Lower leg skin (tissue), 3 donors: ENCODE data around the gene LNX1.

Experiments
- POLR2A ChIP-seq, 2 donors: fragments of 450-650 bp; IDR thresholded peaks; one replicate each; pipeline ENCODE4 v1.6.1; 2016 to 2017; ENCODE audit warnings: antibody characterized with exemption in 2 of 2, mild to moderate bottlenecking in 1 of 2, moderate library complexity in 1 of 2
- TF ChIP-seq, protein P1 (sequence below), 3 donors: fragments of 450-650 bp; IDR thresholded peaks; one replicate each; pipeline ENCODE4 v1.5.1; 2016; ENCODE audit warnings: antibody characterized with exemption in 3 of 3, mild to moderate bottlenecking in 3 of 3, moderate library complexity in 2 of 3

DNA sequence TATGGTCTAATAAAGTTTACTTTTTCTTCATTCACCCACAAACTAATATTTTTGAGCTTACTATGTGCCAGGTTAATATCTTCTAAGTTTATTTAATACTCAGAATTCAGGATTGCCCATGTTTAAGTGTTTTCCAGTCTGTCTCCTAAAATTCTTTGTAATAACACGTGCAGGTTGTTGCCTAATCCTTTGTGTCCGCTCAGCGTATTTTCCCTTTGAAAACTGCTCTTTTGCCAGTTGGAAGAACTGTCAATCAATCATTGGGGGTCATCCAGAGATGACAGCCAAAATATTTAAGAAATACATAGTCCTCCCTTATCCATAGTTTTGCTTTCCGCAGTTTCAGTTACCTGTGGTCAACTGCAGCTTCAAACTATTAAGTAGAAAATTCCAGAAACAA is 63.4 kb downstream of the LNX1 start:
- TF ChIP-seq, protein P1, sequence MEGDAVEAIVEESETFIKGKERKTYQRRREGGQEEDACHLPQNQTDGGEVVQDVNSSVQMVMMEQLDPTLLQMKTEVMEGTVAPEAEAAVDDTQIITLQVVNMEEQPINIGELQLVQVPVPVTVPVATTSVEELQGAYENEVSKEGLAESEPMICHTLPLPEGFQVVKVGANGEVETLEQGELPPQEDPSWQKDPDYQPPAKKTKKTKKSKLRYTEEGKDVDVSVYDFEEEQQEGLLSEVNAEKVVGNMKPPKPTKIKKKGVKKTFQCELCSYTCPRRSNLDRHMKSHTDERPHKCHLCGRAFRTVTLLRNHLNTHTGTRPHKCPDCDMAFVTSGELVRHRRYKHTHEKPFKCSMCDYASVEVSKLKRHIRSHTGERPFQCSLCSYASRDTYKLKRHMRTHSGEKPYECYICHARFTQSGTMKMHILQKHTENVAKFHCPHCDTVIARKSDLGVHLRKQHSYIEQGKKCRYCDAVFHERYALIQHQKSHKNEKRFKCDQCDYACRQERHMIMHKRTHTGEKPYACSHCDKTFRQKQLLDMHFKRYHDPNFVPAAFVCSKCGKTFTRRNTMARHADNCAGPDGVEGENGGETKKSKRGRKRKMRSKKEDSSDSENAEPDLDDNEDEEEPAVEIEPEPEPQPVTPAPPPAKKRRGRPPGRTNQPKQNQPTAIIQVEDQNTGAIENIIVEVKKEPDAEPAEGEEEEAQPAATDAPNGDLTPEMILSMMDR (IDR thresholded peaks at IDR 0.05) = no peak
- TF ChIP-seq POLR2A (IDR thresholded peaks at IDR 0.05) = no peak
